HG03025 (cell line): ENCODE measurements around the gene RPL28.

ENCODE experiments used
- ATAC-seq: cut with Tn5 transposase; IDR thresholded peaks from one replicate; pipeline ENCODE4 v1.9.1; 2021; ENCODE audit warnings: mild to moderate bottlenecking, moderate library complexity; ENCODE audit not compliant: unreplicated experiment, low FRiP score

RPL28 gene

DNA sequence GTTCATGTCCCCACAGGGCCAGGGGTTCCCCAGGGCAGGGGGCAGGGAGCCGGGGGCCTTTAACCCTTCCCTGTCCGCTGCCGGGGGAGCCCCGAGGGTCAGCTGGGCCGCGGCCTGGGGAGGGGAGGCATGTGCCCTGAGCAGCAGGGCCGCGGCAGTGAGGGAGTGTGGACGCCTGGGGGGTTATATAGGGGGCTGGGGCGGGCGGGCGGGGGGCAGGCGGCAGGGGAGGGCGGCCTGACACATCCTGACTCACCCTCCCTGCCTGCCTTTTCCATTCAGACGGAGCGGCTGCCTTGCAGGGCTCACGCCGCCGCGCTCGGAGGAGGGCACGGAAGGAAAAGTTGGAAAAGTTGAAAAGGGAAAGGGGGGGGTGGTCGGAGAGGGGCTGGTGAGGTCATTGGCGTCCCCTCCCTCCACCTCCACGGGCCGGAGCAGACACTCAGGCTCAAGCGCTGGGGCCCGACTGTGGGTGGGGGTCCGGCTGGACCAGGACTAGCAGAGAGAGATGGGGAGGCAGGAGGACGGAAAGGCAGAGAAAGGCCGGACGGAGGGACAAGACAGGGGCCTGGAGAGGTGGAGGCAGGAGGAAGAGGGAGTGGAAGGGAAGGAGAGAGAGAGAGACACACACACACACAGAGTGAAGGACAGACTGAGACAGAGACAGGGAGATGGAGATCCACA, 15.3 kb upstream of the RPL28 start, which contains the start of gene IL11:
Gene IL11 (minus strand): TSS at position 159 of the 684 bp plus-strand sequence. CDS start 153 bp downstream, at position 6.
- ATAC-seq: no peak

DNA sequence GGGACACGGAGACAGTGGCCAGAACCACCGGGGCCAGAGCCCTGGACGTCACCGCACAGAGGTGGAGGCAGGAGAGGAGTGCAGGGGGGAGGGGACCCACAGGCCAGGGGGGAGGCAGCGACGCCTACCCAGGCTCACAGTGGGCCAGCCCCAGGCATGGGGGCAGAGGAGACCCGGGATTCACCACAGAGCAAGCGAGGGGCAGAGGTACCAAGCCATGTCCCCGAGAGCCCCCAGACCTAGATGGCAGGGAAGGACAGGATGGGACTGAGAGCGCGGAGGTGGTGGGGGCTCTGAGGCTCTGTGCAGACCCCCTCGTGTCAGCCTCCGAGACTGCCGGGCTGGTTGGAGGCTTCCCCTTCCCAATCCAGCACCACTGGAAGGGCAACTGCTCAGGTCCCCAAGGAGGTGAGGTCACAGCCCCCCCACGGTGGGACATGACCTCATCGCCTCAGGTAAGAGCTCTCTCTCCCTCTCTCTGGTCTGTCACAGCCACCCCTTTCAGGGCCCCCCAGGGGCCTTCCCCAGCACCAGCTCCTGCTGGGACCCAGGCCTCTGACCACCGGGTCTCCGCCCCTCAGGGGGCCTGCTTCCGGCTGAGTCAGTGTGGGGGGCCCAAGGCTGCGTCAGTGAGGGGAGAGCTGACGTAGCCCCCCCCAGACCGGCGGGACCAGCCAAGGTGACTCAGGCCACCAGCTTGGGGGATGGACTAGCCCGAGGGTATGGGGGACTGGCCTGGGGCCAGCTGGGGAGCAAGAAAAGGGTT, 13.2 kb upstream of the RPL28 start:
- no peak for ATAC-seq

DNA sequence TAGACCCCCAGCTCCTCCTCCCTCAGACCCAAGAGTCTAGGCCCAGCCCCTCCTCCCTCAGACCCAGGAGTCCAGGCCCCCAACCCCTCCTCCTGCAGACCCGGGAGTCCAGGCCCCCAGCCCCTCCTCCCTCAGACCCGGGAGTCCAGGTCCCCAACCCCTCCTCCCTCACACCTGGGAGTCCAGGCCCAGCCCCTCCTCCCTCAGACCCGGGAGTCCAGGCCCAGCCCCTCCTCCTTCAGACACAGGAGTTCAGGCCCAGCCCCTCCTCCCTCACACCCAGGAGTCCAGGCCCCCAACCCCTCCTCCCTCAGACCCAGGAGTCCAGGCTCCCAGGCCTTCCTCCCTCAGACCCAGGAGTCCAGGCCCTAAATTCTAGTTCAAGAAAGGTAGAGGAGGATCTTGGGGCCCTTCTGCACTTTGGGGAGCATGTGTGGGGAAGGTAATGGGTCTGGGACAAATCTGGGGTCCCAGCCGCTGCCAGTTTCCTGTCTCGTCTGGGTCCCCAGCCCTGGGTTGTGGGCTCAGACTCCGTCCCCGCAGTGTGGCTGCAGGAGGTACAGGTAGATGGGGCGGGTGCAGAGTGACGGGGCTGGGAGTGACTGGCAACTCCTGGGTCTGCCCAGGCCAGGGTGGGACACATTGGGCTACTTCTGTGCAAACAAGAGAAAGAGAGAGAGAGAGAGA, 12.3 kb upstream of the RPL28 start:
- no peak for ATAC-seq

DNA sequence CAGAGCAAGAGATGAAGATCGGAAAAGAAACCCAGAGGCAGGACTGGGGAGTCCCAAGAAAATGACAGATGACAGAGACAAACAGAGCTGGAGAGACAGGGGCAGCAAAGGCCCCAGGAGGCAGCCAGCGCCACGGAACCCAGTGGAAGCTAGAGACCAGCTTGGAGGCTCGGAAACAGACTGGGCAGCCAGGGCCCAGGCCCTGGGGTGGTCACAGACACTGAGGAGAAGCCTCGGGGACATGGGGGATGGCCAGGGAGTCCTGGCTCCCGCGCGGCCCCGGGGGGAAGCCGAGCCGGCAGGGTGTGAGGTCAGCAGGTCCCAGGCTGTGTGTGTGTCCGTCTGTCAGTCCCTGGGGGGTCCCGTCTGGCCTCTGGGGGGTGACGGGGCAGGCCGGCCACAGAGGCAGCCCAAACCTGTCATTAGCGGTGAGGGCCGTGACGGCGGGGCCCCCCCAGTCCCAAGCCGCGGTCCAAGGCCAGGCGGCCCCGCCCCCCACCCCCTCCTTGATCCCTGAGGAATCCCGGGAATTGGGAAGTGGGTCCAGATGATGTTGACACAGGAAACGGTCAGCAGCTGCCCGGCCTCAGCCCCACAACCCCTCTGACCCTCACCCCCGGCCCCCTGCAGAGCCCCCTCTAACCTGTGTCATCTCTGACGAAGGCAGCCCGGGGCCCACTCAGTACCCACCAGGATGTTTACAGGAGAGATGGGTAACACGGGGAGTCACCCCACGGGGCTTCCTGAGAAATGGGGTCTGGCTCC, 11.6 kb upstream of the RPL28 start:
- ATAC-seq: no peak

DNA sequence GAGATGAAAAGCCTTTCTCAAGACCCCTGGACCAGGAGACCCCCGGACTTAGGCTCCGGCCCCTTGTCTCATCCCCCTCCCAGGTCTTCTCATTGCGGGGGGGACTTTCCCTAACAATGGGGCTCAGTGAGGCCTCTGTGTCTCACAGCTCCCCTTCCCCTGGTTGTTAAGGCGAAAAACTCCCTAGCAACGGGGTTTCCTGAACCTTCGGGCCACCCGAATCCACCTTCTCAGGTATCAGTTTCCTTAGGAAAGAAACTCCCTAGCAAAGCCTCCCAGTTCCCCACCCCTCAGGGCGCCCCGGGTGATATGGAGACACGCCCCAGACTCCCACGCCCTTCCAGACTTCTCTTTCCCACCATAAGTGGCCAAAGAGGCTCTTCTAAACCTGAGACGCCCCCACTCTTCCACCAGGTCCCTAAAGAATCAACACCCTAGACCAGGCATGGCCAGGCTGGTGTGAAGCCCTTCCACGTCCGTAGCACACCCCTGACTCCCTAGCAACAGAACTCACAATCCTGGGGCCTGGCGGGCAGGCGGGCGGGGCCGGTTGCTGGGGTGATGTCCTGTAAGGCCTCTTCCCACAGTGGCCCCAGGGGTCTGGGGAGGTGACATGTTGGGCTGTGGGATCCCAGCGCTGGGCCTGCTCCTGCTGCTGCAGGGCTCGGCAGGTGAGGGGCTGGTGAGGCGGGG, 9.3 kb upstream of the RPL28 start, which contains the start of gene TMEM190:
Gene TMEM190 (plus strand): TSS at position 586 of the 693 bp plus-strand sequence. CDS start 28 bp downstream, at position 614.
- no peak for ATAC-seq

DNA sequence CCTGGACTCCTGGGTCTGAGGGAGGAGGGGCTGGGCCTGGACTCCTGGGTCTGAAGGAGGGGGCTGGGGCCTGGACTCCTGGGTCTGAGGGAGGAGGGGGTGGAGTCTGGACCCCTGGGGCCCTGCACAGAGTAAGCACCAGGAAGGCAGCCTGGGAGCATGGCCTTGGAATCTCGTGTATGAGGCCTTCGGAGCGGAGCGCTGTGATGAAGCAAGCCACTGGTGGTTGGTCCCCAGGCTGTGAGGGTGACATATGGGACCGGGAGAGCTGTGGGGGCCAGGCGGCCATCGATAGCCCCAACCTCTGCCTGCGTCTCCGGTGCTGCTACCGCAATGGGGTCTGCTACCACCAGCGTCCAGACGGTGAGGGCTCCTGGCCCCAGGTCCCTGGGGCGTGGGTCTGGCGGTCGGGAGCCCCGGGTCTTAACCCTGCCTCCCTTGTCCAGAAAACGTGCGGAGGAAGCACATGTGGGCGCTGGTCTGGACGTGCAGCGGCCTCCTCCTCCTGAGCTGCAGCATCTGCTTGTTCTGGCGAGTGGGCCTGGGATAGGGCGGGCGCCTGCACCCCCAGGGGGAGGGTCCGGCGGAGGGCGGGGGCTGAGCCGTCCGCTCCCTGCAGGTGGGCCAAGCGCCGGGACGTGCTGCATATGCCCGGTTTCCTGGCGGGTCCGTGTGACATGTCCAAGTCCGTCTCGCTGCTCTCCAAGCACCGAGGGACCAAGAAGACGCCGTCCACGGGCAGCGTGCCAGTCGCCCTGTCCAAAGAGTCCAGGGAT, 8.2 kb upstream of the RPL28 start:
- no peak for ATAC-seq

DNA sequence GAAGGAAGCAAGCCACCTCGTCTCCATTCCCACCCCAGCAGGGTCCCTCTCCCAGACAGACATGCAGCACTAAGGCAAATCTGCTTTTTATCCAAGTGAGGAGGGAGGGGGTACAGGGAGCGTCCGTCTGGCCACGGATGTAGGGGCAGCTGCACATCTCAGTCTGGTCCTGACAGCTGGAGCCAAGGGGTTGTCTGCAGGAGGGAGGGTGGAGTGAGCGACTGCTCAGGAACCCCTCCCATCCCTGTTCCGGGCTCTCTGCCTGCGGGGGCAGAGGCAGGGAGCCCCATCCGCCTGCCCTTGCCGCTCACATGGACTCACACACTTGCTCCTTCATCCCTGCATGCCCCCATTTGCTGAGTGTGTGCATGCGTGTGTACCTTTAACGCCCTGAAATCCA, 6.6 kb upstream of the RPL28 start:
- ATAC-seq: no peak

DNA sequence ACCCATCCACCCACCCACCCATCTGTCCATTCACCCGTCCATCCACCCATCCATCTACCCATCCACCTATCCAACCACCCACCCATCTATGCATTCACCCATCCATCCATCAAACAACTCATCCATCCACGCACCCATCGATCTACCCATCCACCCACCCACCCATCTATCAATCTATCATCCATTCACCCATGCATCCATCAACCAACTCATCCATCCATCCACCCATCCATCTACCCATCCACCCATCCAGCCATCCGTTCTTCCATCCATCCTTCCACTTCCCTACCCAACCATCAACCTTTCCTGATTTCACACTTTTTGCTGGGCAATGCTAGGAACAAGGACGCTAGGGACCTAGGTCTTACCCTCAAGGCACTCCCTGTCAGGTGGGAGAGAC, 3.7 kb upstream of the RPL28 start:
- no peak for ATAC-seq

DNA sequence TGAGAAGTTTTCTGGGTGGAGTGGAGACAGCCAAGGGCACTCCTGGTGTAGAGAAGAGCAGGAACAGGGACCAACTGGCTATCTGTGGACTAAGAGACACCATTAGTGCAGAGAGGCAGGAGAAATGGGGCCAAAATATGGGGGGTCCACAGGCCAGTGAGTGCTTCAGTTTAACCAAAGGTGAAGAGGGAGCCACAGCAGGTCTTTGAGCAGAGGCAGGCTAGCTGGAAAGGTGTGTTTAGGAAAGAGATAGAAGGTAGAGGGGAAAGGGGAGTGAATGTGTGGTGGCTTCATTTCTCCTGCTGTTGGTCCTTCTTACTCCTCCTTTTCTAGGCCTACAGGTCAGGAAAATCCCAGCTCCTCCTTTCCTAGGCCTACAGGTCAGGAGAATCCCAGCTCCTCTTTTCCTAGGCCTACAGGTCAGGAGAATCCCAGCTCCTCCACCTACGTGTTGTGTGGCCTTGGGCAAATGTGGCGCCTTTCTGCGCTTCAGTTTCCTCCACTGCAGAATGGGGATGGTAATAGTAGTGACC, 3.1 kb upstream of the RPL28 start:
- ATAC-seq: no peak

DNA sequence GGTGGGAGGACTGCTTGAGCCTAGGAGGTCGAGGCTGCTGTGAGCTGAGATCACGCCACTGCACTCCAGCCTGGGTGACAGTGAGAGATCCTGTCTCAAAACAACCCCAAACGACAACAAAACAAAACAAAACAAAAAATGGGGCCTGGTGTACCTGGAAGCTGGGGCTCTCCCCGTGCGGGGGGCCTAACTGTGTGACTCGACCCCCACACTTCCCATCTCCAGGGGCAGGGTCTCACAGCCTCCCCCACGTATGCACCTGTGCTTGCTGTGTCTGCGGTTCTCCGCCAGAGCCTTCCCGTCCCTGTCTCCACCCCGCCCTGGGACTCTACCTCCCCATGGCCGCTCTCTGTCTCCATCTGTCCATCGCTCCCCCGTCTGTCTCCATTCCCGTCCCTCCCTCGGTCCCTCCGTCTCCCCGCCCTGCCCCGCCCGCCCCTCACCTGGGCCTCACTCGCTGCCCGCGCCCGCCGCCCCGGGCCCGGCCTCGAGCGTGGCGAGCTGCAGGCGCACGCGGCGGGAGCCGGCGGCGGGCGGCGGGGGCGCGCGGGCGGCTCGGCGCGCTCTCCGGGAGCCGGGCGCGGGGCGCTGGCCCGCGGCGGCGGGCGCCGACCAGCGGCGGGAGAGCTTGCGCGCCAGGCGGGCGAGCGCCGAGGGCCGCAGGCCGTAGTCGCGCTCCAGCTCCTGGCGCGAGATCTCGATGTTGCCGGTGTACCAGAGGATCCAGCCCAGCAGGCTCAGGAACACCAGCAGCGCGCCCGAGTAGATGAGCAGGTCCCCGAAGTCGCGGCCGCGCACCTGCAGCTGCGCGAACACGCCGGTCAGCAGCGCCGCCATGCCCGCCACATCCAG, 2.2 kb upstream of the RPL28 start:
- ATAC-seq: no peak

DNA sequence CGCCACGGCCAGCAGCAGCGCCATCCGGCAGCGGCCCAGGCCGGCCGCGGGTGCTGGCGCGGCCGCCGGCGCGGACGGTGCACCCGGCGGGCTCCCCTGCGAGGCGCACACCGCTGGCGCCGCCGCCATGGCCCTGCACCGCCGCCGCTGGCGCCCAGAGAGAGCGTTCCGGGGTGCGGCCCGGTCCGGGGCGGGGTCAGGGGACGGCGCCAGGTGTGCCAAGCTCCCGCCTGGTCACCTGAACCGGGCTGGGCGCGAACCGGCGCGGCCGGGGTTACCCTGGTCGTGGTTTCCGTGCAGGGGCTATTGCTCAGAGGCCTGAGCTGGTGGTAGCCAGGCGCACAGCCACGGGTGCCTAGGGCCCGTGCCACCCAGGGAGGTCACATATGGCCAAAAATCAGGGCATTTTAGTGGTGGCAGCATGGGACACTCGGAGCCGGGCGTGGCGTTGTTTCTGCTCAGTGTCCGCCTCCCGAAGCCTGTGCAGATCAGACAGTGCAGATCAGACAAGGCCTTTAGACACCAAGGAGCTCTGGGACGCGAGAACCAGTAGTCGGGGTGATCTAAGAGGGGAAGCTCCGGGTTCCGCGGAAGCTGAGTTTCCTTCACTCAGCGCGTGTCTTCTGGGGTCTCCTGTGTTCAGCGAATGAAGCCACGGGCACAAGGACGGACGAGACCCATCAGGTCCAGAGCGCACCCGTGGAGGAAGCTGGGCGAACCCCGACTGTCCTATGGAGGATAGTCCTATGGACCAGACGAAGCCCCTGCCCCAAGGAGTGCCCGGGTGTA, 1.4 kb upstream of the RPL28 start, which contains the start of gene TMEM238:
Gene TMEM238 (minus strand): TSS at position 162 of the 789 bp plus-strand sequence. CDS start 33 bp downstream, at position 129.
- ATAC-seq: no peak

DNA sequence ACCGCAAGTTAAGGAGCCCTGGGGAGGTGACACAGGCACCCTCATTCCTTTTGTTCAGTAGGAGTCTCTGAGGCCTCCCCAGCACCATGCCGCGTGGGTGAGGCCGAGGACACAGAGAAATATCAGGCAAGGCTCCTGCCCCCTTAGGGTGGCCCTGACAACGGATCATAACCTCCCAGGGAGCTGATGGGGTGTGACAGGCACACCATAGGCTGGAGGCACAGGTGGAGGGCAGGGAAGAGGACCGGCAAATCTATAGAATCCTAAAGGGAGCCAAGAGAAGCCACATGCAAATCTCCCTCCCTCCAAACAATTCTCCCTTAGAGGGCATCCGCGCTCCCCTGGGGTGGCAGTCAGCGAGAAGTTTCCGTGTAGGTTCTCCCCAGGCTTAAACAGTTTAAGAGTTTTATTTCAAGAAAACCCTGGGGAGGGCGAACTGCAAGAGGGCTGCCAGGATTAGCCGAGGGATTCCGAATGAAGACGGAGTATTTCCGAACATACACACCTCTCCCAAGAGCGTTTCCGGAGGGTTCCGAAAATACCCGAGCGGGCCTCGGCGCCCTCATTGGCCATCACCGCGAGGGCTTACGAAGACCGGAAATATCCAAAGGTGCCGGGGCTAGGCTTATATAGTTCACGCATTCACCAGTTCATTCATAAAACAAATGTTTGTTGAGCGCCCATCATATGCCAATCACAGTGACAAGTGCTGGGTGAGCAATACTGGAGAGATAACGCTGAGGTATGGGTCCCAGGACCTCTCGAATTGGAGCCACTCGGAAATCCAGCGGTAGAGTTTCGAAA, 610 bp upstream of the RPL28 start:
- ATAC-seq: peak; percentile 41

DNA sequence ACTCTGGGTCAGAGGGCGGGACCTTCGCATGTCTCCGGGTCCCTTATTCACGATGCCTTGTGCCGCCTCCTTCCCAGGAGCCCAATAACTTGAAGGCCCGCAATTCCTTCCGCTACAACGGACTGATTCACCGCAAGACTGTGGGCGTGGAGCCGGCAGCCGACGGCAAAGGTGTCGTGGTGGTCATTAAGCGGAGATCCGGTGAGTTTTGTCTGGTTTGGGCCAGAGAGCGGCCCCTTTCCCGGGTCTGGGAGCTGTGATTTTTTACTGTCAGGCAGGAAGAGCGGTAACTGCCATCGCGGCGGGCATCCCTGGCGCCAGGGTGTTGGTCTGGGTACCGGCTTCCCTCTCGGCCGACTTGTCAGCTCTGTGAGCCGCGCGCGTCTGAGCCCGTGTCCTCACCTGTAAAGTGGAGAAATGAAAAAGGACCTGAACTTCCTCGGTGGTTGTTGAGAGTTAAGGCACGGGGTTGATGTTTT, 800 bp downstream of the RPL28 start:
- ATAC-seq: no peak

DNA sequence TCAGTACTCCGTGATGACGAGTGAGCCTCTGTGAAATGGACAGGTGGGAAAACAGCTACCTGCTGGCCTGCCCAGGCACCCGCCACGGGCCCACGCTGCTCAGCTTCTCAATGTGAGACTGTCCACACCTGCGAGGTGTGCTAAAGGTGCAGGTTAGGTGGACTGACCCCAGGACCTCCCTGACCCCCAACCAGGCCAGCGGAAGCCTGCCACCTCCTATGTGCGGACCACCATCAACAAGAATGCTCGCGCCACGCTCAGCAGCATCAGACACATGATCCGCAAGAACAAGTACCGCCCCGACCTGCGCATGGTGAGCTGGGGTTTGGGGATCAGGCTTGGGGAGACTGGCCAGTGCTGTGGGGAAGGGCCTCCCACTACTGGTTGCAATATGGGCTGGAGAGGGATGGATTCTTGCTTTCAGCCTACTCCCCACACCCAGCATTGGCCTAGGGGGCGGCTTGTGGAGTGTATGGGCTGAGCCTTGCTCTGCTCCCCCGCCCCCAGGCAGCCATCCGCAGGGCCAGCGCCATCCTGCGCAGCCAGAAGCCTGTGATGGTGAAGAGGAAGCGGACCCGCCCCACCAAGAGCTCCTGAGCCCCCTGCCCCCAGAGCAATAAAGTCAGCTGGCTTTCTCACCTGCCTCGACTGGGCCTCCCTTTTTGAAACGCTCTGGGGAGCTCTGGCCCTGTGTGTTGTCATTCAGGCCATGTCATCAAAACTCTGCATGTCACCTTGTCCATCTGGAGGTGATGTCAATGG, 2.2 kb downstream of the RPL28 start:
- no peak for ATAC-seq
